ENCODE results near the gene PDILT. TPM values are rescaled to one million over a fixed set of nuclear protein-coding genes. Genes with fewer than 3 reads are reported as not detected.
"Not testable (repeated sequence)": the region's sequence is repeated elsewhere in the genome, so short reads cannot be mapped to it uniquely, and the experiment has no call there.

The PDILT gene
- total RNA-seq, 3 donors from 2014 or later, result not detected

- no peaks in the 10 kb centered on the region for H3K4me1 ChIP-seq
- no peaks in the 10 kb centered on the region for H3K36me3 ChIP-seq
- peaks cover 0 to 6% of the 10 kb centered on the region in 2 donors for H3K27me3 ChIP-seq
- no peak overlapping the region for H3K4me3 ChIP-seq
- no peaks in the 10 kb centered on the region for H3K9me3 ChIP-seq
- intact Hi-C loops (cut with DNase I; ENCODE audit: low total_unique reads), result no loop called here
- H3K27ac ChIP-seq, result no peak overlapping the region
- no peak for DNase-seq (ENCODE audit: low spot score in 2 of 2)
- no peak for TF ChIP-seq POLR2A (IDR thresholded peaks at IDR 0.05)
- TF ChIP-seq CTCF (IDR thresholded peaks at IDR 0.05), result no peak
- TF ChIP-seq POLR2AphosphoS5 (IDR thresholded peaks at IDR 0.05), result no peak
Observed at GRCh38 chr16:20322696-20323095, 81.8 kb downstream of the PDILT start.

- TF ChIP-seq CTCF (IDR thresholded peaks at IDR 0.05) (no peak), POLR2A (IDR thresholded peaks at IDR 0.05) (no peak), POLR2AphosphoS5 (IDR thresholded peaks at IDR 0.05) (no peak)
- DNase-seq (ENCODE audit: low spot score in 2 of 2), result no peak
- no peaks in the 10 kb centered on the region for H3K4me1 ChIP-seq
- H3K27ac ChIP-seq, result no peak overlapping the region
- no peaks in the 10 kb centered on the region for H3K9me3 ChIP-seq
- peaks cover 0 to 6% of the 10 kb centered on the region in 2 donors for H3K27me3 ChIP-seq
- intact Hi-C loops (cut with DNase I; ENCODE audit: low total_unique reads), result no loop called here
- no peaks in the 10 kb centered on the region for H3K36me3 ChIP-seq
- H3K4me3 ChIP-seq, result no peak overlapping the region
Observed at GRCh38 chr16:20321671-20322070, 82.9 kb downstream of the PDILT start.

- DNase-seq (ENCODE audit: low spot score in 2 of 2); H3K36me3 ChIP-seq; H3K4me1 ChIP-seq; H3K4me3 ChIP-seq; intact Hi-C loops (cut with DNase I; ENCODE audit: low total_unique reads); H3K27me3 ChIP-seq; H3K27ac ChIP-seq; H3K9me3 ChIP-seq: not testable (repeated sequence)
Observed at GRCh38 chr16:20321051-20321450, 83.5 kb downstream of the PDILT start.

GRCh38 chr16:20320592-20320991 lies 83.9 kb downstream of the PDILT start:
- Histone ChIP-seq H3K4me1 (no peaks in the 10 kb centered on the region), H3K27ac (no peak overlapping the region), H3K9me3 (no peaks in the 10 kb centered on the region), H3K4me3 (no peak overlapping the region), H3K27me3 (peaks cover 0 to 6% of the 10 kb centered on the region in 2 donors), H3K36me3 (no peaks in the 10 kb centered on the region)
- intact Hi-C loops (cut with DNase I; ENCODE audit: low total_unique reads), result no loop called here
- TF ChIP-seq CTCF (IDR thresholded peaks at IDR 0.05), result no peak
- TF ChIP-seq POLR2A (IDR thresholded peaks at IDR 0.05), result no peak
- no peak for TF ChIP-seq POLR2AphosphoS5 (IDR thresholded peaks at IDR 0.05)
- no peak for DNase-seq (ENCODE audit: low spot score in 2 of 2)

- Histone ChIP-seq H3K27ac (no peak overlapping the region), H3K9me3 (no peaks in the 10 kb centered on the region), H3K4me3 (no peak overlapping the region), H3K4me1 (no peaks in the 10 kb centered on the region), H3K27me3 (peaks cover 0 to 6% of the 10 kb centered on the region in 2 donors), H3K36me3 (no peaks in the 10 kb centered on the region)
- TF ChIP-seq POLR2AphosphoS5 (IDR thresholded peaks at IDR 0.05), result no peak
- TF ChIP-seq CTCF (IDR thresholded peaks at IDR 0.05), result no peak
- TF ChIP-seq POLR2A (IDR thresholded peaks at IDR 0.05), result no peak
- DNase-seq (ENCODE audit: low spot score in 2 of 2), result no peak
- intact Hi-C loops (cut with DNase I; ENCODE audit: low total_unique reads), result no loop called here
Observed at GRCh38 chr16:20320178-20320577, 84.4 kb downstream of the PDILT start.

GRCh38 chr16:20319406-20319805 lies 85.1 kb downstream of the PDILT start:
- Histone ChIP-seq H3K36me3 (no peaks in the 10 kb centered on the region), H3K27me3 (peaks cover 0 to 6% of the 10 kb centered on the region in 2 donors), H3K9me3 (no peaks in the 10 kb centered on the region), H3K4me1 (no peaks in the 10 kb centered on the region), H3K4me3 (no peak overlapping the region), H3K27ac (no peak overlapping the region)
- intact Hi-C loops (cut with DNase I; ENCODE audit: low total_unique reads), result no loop called here
- no peak for TF ChIP-seq CTCF (IDR thresholded peaks at IDR 0.05)
- no peak for TF ChIP-seq POLR2AphosphoS5 (IDR thresholded peaks at IDR 0.05)
- no peak for TF ChIP-seq POLR2A (IDR thresholded peaks at IDR 0.05)
- DNase-seq (ENCODE audit: low spot score in 2 of 2), result no peak
